RCC 7860 (cell line): Measurements from ENCODE around the gene GFPT2.
"Not testable (repeated sequence)": the region's sequence is repeated elsewhere in the genome, so short reads cannot be mapped to it uniquely, and the experiment has no call there.

ENCODE experiments used
- DNase-seq: peaks from one replicate; pipeline ENCODE4 v3.0.0-alpha.2; 2015; ENCODE audit warnings: low spot score
- FAIRE-seq: peaks from 2 replicates; lab custom pipeline; 2012; peaks lifted over from hg19 to GRCh38; lab: Jason Lieb, UNC

The GFPT2 gene

DNA sequence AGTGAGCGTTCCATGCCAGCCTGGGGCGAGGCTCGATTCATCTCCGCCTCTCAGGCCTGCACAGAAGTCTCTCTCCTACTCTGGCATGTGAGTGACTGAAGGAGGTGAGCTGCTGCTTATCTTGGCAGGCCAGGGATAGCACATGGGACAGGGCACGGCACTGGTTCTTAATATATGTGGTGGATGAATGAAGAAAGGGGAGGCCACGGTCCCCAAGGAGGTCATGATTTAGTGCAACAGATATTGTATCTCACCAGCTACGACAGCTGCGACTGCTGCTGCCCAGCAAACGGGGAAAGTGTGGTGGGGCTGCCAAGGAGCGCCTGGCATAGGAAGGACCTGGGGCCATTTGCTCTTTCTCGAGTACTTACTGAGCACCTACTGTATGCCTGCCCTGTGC is 41.9 kb downstream of the GFPT2 start:
- DNase-seq (no peak), FAIRE-seq (no peak)

DNA sequence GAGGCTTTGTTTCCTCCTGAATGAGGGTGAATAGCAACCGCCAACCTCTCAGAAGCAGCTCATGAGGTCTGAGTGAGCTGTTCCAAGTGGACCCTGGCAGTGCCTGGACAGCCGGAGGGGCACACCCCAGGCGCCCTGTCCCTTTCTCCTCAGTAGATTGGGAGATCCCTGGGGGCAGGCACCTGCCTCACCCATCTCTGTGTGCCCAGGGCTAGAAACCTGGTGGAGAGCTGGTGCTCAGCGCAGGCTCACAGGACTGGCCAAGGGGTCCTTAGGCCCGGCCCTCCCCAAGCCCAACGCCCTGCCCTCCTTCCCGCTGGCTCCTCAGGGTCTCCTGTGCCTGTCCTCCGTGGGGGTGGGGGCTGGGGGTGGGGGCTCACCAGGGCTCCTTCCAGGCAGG is 46.3 kb downstream of the GFPT2 start:
- DNase-seq (no peak), FAIRE-seq (no peak)

DNA sequence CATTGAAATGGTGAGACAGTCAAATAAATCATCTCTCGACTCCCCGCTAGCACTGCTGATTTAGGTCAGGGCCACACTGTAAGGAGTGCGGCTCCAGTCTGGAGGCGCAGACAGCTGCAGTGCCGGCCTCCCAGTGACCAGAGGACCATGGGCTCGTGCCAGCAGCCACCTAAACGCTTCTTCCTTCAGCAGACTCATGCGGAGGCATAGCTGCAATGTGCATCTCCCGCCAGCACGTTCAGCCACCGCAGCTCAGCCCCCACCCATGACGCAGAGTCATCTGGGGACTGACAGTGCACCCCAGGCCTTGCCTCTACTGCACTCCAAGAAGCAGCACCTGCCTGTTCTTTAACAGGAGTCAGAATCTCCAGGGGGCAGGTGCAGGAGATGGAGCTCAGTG is 47.7 kb downstream of the GFPT2 start:
- DNase-seq, result no peak

DNA sequence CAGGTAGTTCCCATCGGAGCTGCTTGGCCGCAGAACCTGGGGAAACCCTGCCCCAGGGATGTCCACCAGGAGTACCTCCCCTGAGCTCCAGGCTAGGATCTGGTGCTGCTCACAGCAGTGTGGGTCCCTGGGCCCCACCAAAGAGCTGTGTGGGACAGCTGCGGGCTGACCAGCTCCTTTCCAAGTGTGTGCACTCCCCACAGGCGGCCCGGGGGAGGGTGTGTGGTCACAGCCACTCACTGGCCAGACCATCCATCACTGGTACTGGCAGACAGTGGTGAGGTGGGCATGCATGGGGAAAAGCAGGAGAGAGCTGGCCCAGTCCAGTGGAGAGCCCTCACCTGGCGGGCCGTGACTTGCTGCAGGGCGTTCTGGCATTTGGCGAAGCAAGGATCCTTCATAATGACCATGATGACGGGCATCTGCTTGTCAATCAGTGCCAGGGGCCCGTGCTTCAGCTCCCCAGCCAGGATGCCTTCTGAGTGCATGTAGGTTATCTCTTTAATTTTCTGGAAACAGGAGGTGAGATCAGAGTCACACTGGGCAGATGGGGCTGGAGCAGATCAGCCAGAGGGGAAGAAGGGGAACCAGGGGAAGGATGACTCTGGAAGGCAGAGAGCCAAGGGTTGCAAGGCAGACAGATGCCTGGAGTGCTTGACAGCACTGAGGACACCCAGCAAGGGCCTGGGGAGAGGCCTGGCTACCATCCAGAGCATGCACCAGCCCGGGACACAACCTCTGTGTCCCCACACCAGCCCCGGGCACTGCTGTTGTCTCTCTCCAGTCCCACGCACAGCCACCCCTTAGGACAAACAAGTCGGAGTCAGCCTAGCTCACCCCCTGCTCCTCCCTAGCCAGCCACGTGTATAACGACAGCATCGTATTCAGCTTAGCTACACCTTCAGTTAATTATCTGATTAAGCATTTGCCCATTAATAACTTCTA is 48.4 kb downstream of the GFPT2 start:
- no peak for DNase-seq
- FAIRE-seq, result no peak

More for the DNA sequence above, 47.7 kb downstream of the GFPT2 start:
- FAIRE-seq, result no peak

DNA sequence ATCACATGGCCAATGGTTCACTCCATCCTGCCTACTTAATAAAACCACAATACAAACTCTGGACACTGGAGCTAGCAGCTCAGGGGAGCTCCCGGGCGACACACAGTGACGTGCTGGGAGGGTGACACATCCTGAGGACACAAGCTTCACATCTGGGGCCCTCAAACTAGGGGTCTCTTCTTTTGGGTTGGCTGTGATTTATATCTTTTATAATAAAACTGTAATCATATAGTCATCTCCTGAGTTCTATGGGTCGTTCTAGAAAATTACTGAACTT is 49.2 kb downstream of the GFPT2 start:
- FAIRE-seq (no peak), DNase-seq (no peak)

DNA sequence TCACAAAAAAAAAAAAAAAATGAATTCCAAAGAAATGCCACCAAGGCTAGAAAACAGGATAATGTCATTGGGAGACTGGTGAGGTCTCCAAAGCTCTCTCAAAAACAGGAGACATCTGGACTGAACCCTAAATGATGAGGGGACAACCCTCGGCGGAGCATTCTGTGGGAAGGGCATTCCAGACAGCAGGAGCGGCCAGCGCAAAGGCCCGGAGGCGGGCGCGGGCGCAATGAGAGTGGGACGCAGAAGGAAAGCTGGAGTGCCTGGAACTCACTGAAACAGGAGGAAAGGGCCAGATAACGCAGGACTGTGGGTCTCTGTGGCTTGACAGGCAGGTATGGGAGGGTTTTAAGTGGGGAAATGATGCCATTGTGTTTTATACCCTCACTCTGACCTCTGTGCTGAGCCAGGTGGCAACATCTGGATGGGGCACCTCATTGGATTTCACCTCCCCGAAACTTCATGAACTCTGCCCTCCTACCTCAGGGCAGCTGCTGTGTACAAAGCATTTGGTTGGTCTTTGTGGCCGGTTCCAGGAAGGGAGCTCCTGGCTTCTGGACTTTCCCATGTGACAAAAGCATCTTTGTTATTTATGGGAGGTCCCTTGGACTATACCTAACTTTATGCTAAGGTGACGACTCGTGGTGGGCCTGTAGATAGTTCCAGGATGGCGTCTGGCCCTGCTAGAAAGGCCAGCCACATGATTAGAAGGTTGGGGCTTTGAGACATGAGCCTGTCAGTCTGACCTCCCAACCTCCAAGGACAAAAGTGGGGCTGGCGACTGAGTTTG is 49.7 kb downstream of the GFPT2 start:
- no peak for DNase-seq

DNA sequence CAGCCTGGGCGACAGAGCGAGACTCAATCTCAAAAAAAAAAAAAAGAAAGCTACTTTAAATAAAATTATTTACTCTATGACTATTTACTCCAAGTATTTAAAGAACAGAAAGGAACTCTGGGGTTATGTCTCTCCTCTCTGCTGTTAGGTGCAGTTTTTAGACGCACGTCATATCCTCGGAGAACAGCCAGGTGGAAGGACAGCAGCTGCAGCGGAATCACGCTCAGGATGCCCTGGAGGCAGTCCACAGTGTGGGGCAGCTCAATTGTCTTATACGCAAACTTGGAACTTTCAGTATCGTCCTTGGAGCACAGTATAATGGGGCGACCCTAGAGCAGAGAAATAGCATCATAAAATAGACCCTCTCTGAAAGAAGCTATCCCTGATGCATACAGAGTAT is 50.9 kb downstream of the GFPT2 start:
- FAIRE-seq (no peak), DNase-seq (no peak)

More for the DNA sequence above, 49.7 kb downstream of the GFPT2 start:
- FAIRE-seq, result no peak

DNA sequence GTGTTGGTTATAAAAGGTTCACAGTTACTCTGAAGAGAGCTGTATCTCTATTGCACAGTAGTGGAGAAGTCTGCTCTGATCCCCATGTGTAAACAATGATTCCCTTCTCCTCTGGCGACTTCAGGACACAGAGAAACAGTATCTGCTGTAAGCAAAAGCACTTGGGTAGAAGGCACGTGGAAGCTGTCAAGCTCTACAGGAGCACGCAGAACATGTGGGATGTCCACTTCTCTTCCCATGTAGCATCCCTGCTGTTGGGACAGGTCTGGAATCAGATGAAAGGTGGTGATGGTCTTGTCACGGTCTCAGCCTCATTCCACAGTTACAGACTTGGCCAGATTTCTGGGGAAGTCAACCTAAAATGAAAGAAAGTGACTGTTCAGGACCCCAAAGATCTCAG is 51.9 kb downstream of the GFPT2 start:
- DNase-seq, result no peak
- FAIRE-seq, result no peak

DNA sequence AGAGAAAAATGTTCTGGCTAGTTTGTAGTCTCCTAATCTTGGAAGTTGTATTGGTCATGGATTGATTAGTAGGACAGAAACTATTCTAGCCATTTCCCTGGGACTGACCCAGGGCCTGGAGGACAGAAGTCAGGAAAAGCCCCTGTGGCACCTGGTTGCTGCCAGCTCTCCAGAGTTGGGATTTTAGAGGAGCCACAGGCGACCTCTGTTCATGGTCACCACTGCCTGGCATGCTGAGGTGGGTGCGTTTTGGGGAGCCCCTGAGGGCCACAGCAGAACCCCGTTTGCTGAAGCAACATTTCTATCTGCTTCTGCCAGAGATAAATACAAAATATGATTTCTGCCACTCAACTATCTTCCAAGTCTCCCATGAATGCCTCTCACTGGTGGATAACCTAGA is 53.6 kb downstream of the GFPT2 start:
- FAIRE-seq (no peak), DNase-seq (no peak)

DNA sequence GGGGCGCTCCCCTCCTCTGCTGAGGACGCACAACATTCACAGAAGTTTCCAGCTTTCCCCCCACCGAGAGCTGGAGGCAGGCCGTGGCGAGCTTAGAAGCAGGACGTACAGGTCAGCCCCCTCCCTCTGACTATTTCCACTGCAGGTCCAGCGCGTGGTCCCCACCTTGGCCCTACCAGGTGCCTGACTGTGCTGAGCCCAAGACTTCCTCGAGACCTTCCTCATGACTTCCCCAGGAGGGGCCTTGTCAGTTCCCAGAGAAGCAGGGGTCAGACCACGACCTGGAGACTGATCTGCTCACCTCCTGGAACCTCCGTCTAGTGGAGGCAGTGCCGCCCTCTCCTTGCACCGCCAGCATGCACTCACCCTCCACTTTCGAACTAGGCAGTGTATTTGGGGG is 54.1 kb downstream of the GFPT2 start:
- not testable (repeated sequence) for FAIRE-seq, DNase-seq

DNA sequence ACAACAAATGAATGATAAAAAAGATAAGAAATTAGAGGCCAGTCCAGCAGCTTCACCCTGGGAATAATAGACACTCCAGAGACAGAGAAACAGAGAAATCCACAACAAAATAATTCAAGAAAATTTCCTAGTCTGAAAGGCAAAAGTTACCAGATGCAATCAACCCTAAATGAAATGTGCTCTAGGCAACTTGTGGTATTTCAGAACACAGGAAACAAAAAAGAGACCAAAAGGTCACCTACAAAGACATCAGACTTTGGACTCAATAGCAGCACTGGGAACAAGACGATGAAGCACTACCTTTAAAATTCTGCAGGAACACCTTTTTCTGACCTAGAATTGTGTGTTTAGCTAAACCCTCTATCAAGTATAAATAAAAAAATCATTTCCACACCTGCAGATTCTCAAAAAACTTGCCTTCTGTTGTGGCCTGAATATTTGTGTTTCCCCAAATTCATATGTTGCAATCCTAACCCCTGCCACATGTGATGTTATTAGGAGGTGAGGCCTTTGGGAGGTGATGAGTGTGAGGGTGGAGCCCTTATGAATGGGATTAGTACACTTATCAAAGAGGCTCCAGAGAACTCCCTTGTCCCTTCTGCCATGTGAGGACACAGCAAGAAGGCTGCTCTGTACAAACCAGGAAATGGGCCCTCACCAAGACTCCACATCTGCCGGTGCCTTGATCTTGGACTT is 55.4 kb downstream of the GFPT2 start:
- FAIRE-seq (no peak), DNase-seq (no peak)

DNA sequence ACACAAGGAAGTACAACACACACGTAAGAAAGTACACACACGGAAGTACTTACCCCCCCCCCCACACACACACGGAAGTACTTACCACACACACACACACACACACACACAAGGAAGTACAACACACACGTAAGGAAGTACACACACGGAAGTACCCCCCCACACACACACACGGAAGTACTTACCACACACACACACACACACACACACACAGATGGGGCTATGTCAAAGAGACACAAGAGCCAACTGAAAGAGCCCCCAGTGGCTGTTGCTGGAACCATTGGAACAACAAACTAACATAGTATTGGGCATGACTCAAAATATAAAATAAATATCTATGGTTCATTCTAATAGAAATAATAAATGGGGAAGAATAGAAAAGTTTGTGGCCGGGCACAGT is 56.4 kb downstream of the GFPT2 start:
- FAIRE-seq (no peak), DNase-seq (no peak)

DNA sequence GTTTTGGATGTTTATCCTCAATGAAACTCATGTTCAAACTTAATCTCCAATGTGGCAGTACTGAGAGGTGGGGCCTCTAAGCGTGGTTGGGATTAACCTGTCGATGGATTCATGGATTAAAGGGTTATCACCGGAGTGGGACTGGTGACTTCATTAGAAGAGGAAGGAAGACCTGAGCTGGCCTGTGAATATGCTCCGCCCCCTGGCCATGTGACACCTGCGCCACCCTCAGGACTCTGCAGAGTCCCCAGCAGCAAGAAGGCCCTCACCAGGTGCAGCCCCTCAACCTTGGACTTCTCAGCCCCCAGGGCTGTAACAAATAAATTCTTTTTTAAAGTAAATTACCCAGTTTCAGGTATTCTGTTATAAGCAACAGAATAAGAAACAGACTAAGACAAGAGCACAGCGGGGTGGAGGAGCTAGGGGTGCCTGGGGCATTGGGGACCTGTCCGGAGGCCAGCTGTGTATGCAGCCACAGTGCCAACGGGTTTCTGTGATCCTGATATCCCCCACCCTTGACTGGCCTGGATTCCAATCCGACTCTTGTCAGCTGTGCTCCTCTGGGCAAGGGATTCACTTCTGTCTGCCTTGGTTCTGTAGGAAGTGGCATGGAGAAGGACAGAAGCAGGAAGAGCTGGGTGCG is 58.1 kb downstream of the GFPT2 start:
- no peak for FAIRE-seq

DNA sequence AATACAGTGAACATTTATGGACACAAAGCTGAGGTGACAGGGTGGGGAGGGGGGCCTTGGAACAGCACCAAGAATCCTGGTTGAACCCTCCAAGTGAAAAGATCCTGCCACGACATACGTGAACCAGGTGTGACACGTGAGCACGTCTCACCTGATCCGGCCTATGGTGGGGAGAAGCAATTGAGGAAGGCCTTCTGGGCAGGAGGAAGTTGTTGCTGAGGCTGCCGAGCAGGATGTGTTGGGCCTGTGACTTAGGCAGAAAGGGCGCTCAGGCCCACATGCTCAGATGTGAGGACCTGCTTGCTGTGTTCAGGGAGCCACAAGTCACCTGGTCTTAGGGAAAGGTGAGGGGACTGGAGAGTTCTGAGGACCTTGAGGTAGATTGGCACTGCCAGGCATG is 58.7 kb downstream of the GFPT2 start:
- DNase-seq (no peak), FAIRE-seq (no peak)

More for the DNA sequence above, 58.1 kb downstream of the GFPT2 start:
- no peak for DNase-seq

DNA sequence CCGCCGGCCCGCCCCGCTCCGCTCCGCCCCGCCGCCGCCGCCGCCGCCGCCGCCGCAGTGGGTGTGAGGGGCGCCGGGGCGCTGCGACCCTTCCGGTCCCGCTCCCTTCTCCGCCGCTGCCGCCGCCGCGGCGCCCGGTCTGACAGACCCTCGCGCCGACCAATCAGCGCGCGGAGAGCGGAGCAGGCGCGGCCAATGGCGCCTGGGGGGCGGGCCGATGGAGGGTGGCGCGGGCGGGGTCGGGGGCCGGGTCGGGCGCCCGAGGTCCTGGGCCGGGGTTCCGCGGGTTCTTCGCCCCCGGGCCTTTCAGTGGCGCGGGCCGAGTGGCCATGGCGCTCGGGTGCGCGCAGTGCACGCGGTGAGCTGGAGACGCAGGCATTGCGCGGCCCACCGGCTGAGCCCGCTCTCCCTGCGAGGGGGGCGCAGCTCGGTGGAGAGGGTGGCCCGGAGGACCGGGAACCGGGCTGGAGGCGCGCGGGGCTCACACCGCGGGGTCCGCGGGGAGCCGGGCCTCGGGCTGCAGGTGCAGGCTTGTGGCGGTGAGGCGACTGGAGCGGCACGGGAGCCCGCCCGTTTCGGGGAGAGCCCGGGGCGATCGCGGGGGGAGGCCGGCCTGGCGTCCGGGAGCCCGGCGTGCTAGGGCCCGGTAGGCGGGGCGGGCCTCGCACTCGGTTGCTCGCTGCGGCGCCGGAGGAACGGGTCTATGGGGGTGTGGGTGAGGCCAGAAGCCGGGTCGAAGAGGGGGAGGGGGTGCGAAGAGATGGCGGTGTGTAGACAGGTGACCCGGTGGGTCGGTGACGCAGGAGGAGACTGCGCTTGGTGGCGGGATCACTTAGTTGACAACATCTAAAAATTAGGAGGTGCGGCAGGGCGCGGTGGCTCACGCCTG is 60.9 kb downstream of the GFPT2 start, which contains the start of gene MAPK9:
Gene MAPK9, minus strand, starts transcription at position 141 of the 889 bp plus-strand sequence. CDS start 11,522 bp downstream, outside the sequence.
- DNase-seq, result peak; percentile 49
- no peak for FAIRE-seq

DNA sequence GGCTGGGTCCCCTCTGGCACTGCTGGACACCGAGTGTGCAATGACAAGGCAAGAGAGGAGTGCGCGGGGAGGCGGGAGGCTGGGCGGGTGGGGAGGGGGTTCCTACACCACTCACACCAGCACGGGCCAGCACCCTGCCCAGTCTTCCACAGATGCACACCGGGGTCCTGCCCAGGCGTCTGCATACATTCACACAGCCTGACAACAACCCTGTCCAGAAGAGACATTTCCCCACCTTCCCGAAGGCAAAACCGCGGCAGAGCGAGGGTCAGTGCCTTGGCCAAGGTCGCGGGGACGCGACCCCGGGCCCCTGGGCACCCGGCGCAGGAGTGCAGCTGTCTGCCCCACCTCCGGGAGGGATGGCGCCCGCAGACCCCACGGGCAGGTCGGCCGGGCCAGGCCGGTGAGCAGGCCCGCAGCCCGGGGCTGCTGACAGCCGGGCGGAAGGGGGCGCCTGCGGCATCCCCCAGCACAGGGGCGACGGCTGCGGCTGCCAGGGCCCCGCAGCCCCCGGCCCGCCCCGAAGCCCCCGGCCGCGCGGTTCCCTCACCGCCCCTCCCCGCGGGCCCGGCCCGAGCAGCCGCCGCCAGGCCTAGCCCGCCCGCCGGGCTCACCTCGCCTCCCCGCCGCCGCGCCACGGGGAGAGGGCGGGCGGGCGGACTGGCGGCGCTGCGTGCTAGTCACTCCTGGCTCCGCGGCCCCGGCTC is 61.7 kb downstream of the GFPT2 start:
- FAIRE-seq, result no peak
- DNase-seq, result no peak

DNA sequence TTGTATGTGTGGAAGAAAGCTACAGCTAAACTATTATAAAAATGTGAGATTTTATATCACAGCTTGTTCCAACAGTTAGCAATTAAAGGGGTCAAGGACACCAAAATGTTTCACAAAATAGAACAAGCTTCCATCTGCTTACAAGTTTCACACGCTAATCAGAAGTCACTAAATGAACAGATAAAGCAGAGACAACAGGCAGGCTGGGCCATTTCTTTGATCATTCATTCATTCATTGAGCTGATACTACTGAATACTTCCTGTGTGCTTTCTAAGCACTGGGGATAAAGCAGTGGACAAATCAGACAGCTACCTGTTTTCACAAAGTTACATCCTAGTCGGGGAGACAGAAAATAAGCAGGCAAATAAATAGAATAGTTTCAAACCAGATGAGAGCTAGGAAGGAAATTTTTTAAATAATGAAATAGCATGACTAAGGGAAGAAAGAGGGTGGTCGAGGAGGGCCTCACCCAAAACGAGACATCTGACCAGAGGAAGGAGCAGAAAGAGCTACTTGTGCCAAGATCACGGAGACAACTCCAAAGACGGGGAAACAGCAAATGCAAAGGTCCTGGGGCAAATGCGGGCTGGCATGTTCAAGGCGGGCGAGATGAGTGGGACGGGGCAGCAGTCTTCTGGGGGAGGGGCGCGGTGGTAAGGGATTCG is 62.4 kb downstream of the GFPT2 start:
- DNase-seq, result no peak
- no peak for FAIRE-seq

DNA sequence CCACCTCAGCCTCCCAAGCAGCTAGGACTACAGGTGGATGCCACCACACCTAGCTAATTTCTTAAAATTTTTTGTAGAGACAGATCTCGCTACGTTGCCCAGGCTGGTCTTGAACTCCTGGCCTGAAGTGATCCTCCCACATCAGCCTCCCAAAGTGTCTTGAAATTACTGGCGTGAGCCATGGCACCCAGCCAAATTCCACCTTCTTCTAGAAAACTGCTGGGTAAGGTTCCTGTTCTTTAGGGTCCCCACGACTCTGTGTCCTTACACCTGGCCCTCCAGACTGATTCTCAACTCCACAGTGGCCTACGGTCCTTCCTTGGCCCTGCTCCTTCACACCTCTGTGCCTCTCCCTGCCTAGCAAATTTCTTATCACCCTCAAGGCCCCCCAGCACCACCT is 63.2 kb downstream of the GFPT2 start:
- no peak for DNase-seq
- no peak for FAIRE-seq

DNA sequence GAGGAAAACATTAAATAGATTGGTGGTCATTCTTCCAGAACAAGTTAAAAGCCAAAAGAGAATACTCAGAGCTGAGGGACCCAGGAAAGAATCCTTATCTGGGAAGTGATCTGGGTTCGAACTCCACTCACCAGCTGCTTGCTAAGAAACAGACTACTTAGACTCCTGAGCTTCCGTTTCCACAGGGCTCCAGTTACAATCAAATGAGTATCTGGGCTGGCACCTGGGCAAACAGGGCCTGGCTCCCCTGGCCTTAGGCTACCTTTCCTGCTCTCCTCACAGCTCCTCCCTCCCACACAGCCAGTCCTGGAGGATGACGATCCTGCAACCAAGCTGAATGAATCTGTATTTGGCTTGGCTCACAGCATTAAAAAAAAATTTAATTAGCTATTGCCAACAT is 63.7 kb downstream of the GFPT2 start:
- DNase-seq (no peak), FAIRE-seq (no peak)
